Transverse colon (tissue), 4 donors: ENCODE data around the gene CAMTA1. TPM values are rescaled to one million over a fixed set of nuclear protein-coding genes. Genes with fewer than 3 reads are reported as not detected.

ENCODE experiments used
- DNase-seq: peaks from one replicate; pipeline ENCODE4 v3.0.0-alpha.2; 2019
- H3K27ac ChIP-seq, 4 donors: fragments of 200-600 bp; sonication (generic); 2 replicates each; pipeline ENCODE4 v1.5.1; 2016 to 2018; ENCODE audit warnings: inconsistent platforms in 4 of 4
- H3K27me3 ChIP-seq: fragments of 200-600 bp; sonication (generic); 2 replicates; pipeline ENCODE4 v1.5.1; 2017; ENCODE audit warnings: inconsistent platforms
- H3K36me3 ChIP-seq, 4 donors: fragments of 200-600 bp; sonication (generic); 2 replicates each; pipeline ENCODE4 v1.5.1; 2017 to 2019; ENCODE audit warnings: inconsistent platforms in 4 of 4
- H3K4me1 ChIP-seq, 4 donors: fragments of 200-600 bp; sonication (generic); 2 replicates each; pipeline ENCODE4 v1.5.1; 2017 to 2020; ENCODE audit warnings: inconsistent platforms in 4 of 4
- H3K4me3 ChIP-seq, 4 donors: fragments of 200-600 bp; sonication (generic); 1 replicate in 1 of 4; 2 replicates in 3 of 4; pipeline versions ENCODE4 v1.5.1 to v1.6.1; 2017 to 2019; ENCODE audit warnings: inconsistent platforms in 4 of 4
- H3K9me3 ChIP-seq, 2 donors: fragments of 200-600 bp; sonication (generic); 2 replicates each; pipeline ENCODE4 v1.5.1; 2017 to 2019; ENCODE audit warnings: inconsistent platforms in 2 of 2
- EP300 ChIP-seq: sonication (generic); formaldehyde crosslinking; IDR thresholded peaks from one replicate; pipeline ENCODE4 v1.6.1; 2017; ENCODE audit warnings: antibody characterized with exemption, low read depth
- POLR2A ChIP-seq: fragments of 450-650 bp; IDR thresholded peaks from one replicate; pipeline ENCODE4 v1.6.1; 2016; ENCODE audit warnings: antibody characterized with exemption, mild to moderate bottlenecking, moderate library complexity
- POLR2AphosphoS5 ChIP-seq, 3 donors: sonication (generic); formaldehyde crosslinking; IDR thresholded peaks; one replicate each; pipeline ENCODE4 v1.6.1; 2016; ENCODE audit warnings: antibody characterized with exemption in 3 of 3
- WGBS, 2 donors: methylation state at CpG; one replicate each; pipeline ENCODE4 v1.1.5; 2018; ENCODE audit warnings: low coverage in 1 of 2; 5-methylcytosine and 5-hydroxymethylcytosine counted together
- in situ Hi-C, 4 donors: fragments of 200-750 bp; cut with MboI; loops; one replicate each; pipeline versions ENCODE4 v1.15.0 to v1.15.1; 2017; ENCODE audit warnings: low sequenced_read_pairs in 3 of 4, low pct_ligation_motif_present in 1 of 4, low pct_unique_long_range_greater_than_20kb in 1 of 4
- intact Hi-C: fragments of 100-400 bp; cut with DNase I; formaldehyde crosslinking; loops from one replicate; pipeline ENCODE4 v1.15.1; 2023; ENCODE audit warnings: low total_unique reads
- total RNA-seq, 4 donors: library from RNA; depleted of rRNA; stranded (reverse); fragments of >200 nt; gene quantifications; one replicate each; pipeline ENCODE4 v1.1.0, GENCODE V29; 2016
- TF ChIP-seq, protein P1 (sequence below), 5 experiments: fragments of 200-600 bp in 3 of 5; fragments of 450-650 bp in 2 of 5; sonication (generic) in 3 of 5; IDR thresholded peaks; 1 replicate in 2 of 5; 2 replicates in 3 of 5; pipeline ENCODE4 v1.5.1; 2016 to 2017; ENCODE audit warnings: antibody characterized with exemption in 5 of 5, inconsistent platforms in 3 of 5, mild to moderate bottlenecking in 2 of 5, moderate library complexity in 1 of 5

Gene CAMTA1
- total RNA-seq, 4 donors from 2014 or later = 93.8 to 268 (median 130) TPM

DNA sequence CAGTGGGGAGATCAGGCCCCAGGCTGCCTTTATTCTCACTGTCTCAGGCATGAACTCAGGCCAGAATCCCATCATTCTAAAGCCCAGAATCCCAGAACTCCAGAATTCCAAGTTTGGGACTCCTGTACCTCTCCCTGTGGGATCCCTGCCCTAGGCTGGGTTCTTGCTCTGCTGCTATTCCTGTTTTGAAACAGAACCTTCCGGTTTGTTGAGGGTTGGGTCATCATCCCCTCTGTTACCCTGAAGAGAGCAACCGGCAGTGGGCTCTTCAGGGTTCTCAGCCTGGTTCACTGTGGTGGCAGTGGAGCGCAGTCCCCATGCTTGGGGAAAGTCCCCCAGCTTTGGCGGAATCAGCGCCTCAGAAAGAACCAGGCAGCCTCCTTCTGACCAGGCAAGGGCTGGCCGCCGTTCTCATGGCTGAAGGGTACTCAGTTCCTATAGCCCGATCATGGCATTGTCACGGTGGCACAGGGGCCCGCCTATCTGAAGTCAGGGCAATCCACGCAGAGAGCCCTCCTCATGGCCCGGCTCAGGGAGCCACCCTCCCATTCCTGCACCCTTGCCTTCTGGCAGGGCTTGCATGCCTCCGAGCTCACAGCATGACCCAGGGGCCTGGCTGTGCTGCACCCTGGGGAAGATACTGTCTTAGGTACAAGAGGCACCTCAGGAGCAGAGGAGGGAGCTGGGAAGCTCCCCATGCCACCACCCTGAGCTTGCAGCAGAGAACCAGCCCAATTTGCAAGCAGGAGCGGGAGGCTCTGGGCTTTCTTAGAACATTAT is 650.2 kb downstream of the CAMTA1 start:
- WGBS, 2 donors = 85% methylated on average over 10 of the region's 14 CpGs; no CpG with 5 or more reads in 1 of the 2 donors
- H3K9me3 ChIP-seq = no peaks in the 10 kb centered on the region
- no peak overlapping the region for H3K4me3 ChIP-seq
- H3K36me3 ChIP-seq = no peaks in the 10 kb centered on the region
- H3K27me3 ChIP-seq = no peaks in the 10 kb centered on the region
- TF ChIP-seq, protein P1, sequence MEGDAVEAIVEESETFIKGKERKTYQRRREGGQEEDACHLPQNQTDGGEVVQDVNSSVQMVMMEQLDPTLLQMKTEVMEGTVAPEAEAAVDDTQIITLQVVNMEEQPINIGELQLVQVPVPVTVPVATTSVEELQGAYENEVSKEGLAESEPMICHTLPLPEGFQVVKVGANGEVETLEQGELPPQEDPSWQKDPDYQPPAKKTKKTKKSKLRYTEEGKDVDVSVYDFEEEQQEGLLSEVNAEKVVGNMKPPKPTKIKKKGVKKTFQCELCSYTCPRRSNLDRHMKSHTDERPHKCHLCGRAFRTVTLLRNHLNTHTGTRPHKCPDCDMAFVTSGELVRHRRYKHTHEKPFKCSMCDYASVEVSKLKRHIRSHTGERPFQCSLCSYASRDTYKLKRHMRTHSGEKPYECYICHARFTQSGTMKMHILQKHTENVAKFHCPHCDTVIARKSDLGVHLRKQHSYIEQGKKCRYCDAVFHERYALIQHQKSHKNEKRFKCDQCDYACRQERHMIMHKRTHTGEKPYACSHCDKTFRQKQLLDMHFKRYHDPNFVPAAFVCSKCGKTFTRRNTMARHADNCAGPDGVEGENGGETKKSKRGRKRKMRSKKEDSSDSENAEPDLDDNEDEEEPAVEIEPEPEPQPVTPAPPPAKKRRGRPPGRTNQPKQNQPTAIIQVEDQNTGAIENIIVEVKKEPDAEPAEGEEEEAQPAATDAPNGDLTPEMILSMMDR (IDR thresholded peaks at IDR 0.05) = no peak
- TF ChIP-seq POLR2A (no peak), POLR2AphosphoS5 (IDR thresholded peaks at IDR 0.05) (no peak)
- no peak for DNase-seq
- intact Hi-C loops (no loop called here), in situ Hi-C loops (no loop called here)
- no peaks in the 10 kb centered on the region for H3K4me1 ChIP-seq
- H3K27ac ChIP-seq = no peak overlapping the region

- intact Hi-C loops = no loop called here
- no peak overlapping the region for H3K4me3 ChIP-seq
- H3K27ac ChIP-seq = no peak overlapping the region
- no peaks in the 10 kb centered on the region for H3K4me1 ChIP-seq
- TF ChIP-seq POLR2AphosphoS5 (IDR thresholded peaks at IDR 0.05) (no peak), EP300 (no peak), POLR2A (no peak)
- TF ChIP-seq, protein P1 (IDR thresholded peaks at IDR 0.05) = no peak
- 82% methylated on average over 20 of the region's 20 CpGs; no CpG with 5 or more reads in 1 of the 2 donors for WGBS, 2 donors
- no peak for DNase-seq
- no peaks in the 10 kb centered on the region for H3K27me3 ChIP-seq
- no peaks in the 10 kb centered on the region for H3K9me3 ChIP-seq
- no peaks in the 10 kb centered on the region for H3K36me3 ChIP-seq
- in situ Hi-C loops = no loop called here
Measured at GRCh38 chr1:7436056-7437005, 651.1 kb downstream of the CAMTA1 start.

- no peak for TF ChIP-seq POLR2A
- TF ChIP-seq POLR2AphosphoS5 (IDR thresholded peaks at IDR 0.05) = no peak
- no peak for TF ChIP-seq EP300
- TF ChIP-seq, protein P1 (IDR thresholded peaks at IDR 0.05) = no peak
- Histone ChIP-seq H3K27ac (no peak overlapping the region), H3K4me3 (no peak overlapping the region), H3K9me3 (no peaks in the 10 kb centered on the region), H3K4me1 (no peaks in the 10 kb centered on the region), H3K36me3 (no peaks in the 10 kb centered on the region), H3K27me3 (no peaks in the 10 kb centered on the region)
- in situ Hi-C loops = no loop called here
- 98% methylated on average over 9 of the region's 9 CpGs; no CpG with 5 or more reads in 1 of the 2 donors for WGBS, 2 donors
- intact Hi-C loops = no loop called here
- no peak for DNase-seq
Measured at GRCh38 chr1:7437036-7437435, 651.8 kb downstream of the CAMTA1 start.
